H9 (cell line): ENCODE data around the gene ARAF. TPM values are rescaled to one million over a fixed set of nuclear protein-coding genes. Genes with fewer than 3 reads are reported as not detected.

Experiments used
- DNase-seq: peaks from one replicate; pipeline ENCODE4 v3.0.0-alpha.2; 2017
- H2AFZ ChIP-seq: one replicate; pipeline ENCODE4 v1.6.1; 2013; ENCODE audit warnings: mild to moderate bottlenecking, low read length, control low read depth, moderate library complexity
- H2AK5ac ChIP-seq: 2 replicates; pipeline ENCODE4 v1.6.1; 2013; ENCODE audit warnings: low read length, control low read depth, mixed read lengths; ENCODE audit not compliant: insufficient read length
- H2BK120ac ChIP-seq: one replicate; pipeline ENCODE4 v1.6.1; 2013; ENCODE audit warnings: low read depth, mild to moderate bottlenecking, low read length, control low read depth, inconsistent platforms; ENCODE audit not compliant: poor library complexity, severe bottlenecking
- H2BK12ac ChIP-seq: 2 replicates; pipeline ENCODE4 v1.6.1; 2013; ENCODE audit warnings: low read length, control low read depth, mixed read lengths, low read depth; ENCODE audit not compliant: insufficient read length
- H2BK15ac ChIP-seq: 2 replicates; pipeline ENCODE4 v1.6.1; 2013; ENCODE audit warnings: low read depth, low read length, control low read depth
- H2BK20ac ChIP-seq: one replicate; pipeline ENCODE4 v1.6.1; 2013; ENCODE audit warnings: low read depth, mild to moderate bottlenecking, low read length, control low read depth, inconsistent platforms; ENCODE audit not compliant: poor library complexity, severe bottlenecking
- H2BK5ac ChIP-seq: 2 replicates; pipeline ENCODE4 v1.6.1; 2013; ENCODE audit warnings: low read length, control low read depth, mixed read lengths; ENCODE audit not compliant: insufficient read length
- H3K14ac ChIP-seq: 2 replicates; pipeline ENCODE4 v1.6.1; 2013; ENCODE audit warnings: low read length, control low read depth; ENCODE audit not compliant: insufficient read depth
- H3K18ac ChIP-seq: 2 replicates; pipeline ENCODE4 v1.6.1; 2013; ENCODE audit warnings: low read depth, mild to moderate bottlenecking, mixed read lengths, low read length, control low read depth; ENCODE audit not compliant: insufficient read length
- H3K23ac ChIP-seq: 2 replicates; pipeline ENCODE4 v1.6.1; 2013; ENCODE audit warnings: low read length, control low read depth, mixed read lengths, low read depth; ENCODE audit not compliant: insufficient read length
- H3K23me2 ChIP-seq: 2 replicates; pipeline ENCODE4 v1.6.1; 2013; ENCODE audit warnings: low read depth, mild to moderate bottlenecking, mixed read lengths, low read length, control low read depth; ENCODE audit not compliant: insufficient read length, poor library complexity, severe bottlenecking
- H3K27ac ChIP-seq: 2 replicates; pipeline ENCODE4 v1.5.1; 2013; ENCODE audit warnings: low read length, control low read depth, mixed read lengths, low read depth; ENCODE audit not compliant: insufficient read length
- H3K27me3 ChIP-seq: 2 replicates; pipeline ENCODE4 v1.6.1; 2013; ENCODE audit warnings: low read length, control low read depth, inconsistent platforms; ENCODE audit not compliant: insufficient read depth
- H3K4ac ChIP-seq: 2 replicates; pipeline ENCODE4 v1.6.1; 2013; ENCODE audit warnings: low read depth, mild to moderate bottlenecking, control low read depth, inconsistent platforms, low read length, moderate library complexity
- H3K4me1 ChIP-seq: 2 replicates; pipeline ENCODE4 v1.6.1; 2013; ENCODE audit warnings: low read length, control low read depth, inconsistent platforms; ENCODE audit not compliant: insufficient read depth
- H3K4me2 ChIP-seq: 2 replicates; pipeline ENCODE4 v1.6.1; 2013; ENCODE audit warnings: low read length, control low read depth, mixed read lengths; ENCODE audit not compliant: insufficient read length, insufficient read depth
- H3K56ac ChIP-seq: 2 replicates; pipeline ENCODE4 v1.6.1; 2013; ENCODE audit warnings: low read depth, mild to moderate bottlenecking, mixed read lengths, low read length, control low read depth; ENCODE audit not compliant: insufficient read length
- H3K79me1 ChIP-seq: 2 replicates; pipeline ENCODE4 v1.6.1; 2013; ENCODE audit warnings: low read depth, mild to moderate bottlenecking, moderate library complexity, low read length, control low read depth, inconsistent platforms; ENCODE audit not compliant: insufficient read depth, poor library complexity, severe bottlenecking
- H3K79me2 ChIP-seq: 2 replicates; pipeline ENCODE4 v1.6.1; 2013; ENCODE audit warnings: low read length, control low read depth, inconsistent platforms; ENCODE audit not compliant: insufficient read depth
- H3K9ac ChIP-seq: 2 replicates; pipeline ENCODE4 v1.6.1; 2013; ENCODE audit warnings: low read length, control low read depth, mixed read lengths; ENCODE audit not compliant: insufficient read length; ENCODE audit errors: extremely low read depth
- H3K9me3 ChIP-seq: one replicate; pipeline ENCODE4 v1.6.1; 2013; ENCODE audit warnings: low read depth, low read length, inconsistent platforms; ENCODE audit not compliant: control insufficient read depth
- H3T11ph ChIP-seq: one replicate; pipeline ENCODE4 v1.6.1; 2013; ENCODE audit warnings: mild to moderate bottlenecking, low read length, control low read depth, inconsistent platforms
- H4K20me1 ChIP-seq: one replicate; pipeline ENCODE4 v1.6.1; 2013; ENCODE audit not compliant: control insufficient read depth, insufficient read length, insufficient read depth
- H4K5ac ChIP-seq: 2 replicates; pipeline ENCODE4 v1.6.1; 2013; ENCODE audit warnings: low read depth, mild to moderate bottlenecking, mixed read lengths, low read length, control low read depth; ENCODE audit not compliant: insufficient read length
- H4K8ac ChIP-seq: replicated peaks from 2 replicates; pipeline ENCODE4 v1.6.1; 2013; ENCODE audit warnings: low read length, control low read depth, mixed read lengths, low read depth; ENCODE audit not compliant: insufficient read length
- H4K91ac ChIP-seq: 2 replicates; pipeline ENCODE4 v1.6.1; 2013; ENCODE audit warnings: low read depth, mild to moderate bottlenecking, moderate library complexity, mixed read lengths, low read length, control low read depth; ENCODE audit not compliant: insufficient read length
- H3K27ac Mint-ChIP-seq, 3 experiments: 2 replicates in 2 of 3; 3 replicates in 1 of 3; pipeline ENCODE4 v1.8.0; 2020 to 2021; ENCODE audit warnings: mixed read lengths in 3 of 3, mild to moderate bottlenecking in 1 of 3, moderate library complexity in 1 of 3
- H3K27me3 Mint-ChIP-seq: 2 replicates; pipeline ENCODE4 v1.8.0; 2021; ENCODE audit warnings: low read depth, mild to moderate bottlenecking, moderate library complexity, mixed read lengths
- H3K36me3 Mint-ChIP-seq, 3 experiments: 2 replicates in 2 of 3; 3 replicates in 1 of 3; pipeline ENCODE4 v1.8.0; 2020 to 2021; ENCODE audit warnings: low read depth in 3 of 3, mixed read lengths in 3 of 3; ENCODE audit not compliant: insufficient read depth in 1 of 3
- H3K4me1 Mint-ChIP-seq, 2 experiments: 2 replicates each; pipeline ENCODE4 v1.8.0; 2020; ENCODE audit warnings: mixed read lengths in 2 of 2
- H3K4me3 Mint-ChIP-seq, 2 experiments: 2 replicates in 1 of 2; 3 replicates in 1 of 2; pipeline ENCODE4 v1.8.0; 2020 to 2021; ENCODE audit warnings: mild to moderate bottlenecking in 2 of 2, mixed read lengths in 2 of 2, moderate library complexity in 1 of 2
- H3K9me3 Mint-ChIP-seq, 2 experiments: 2 replicates in 1 of 2; 3 replicates in 1 of 2; pipeline ENCODE4 v1.8.0; 2020; ENCODE audit warnings: mild to moderate bottlenecking in 2 of 2, mixed read lengths in 2 of 2, moderate library complexity in 1 of 2
- WGBS: extraction: QIAGEN DNeasy Blood & Tissue Kit; methylation state at CpG from one replicate; pipeline ENCODE4 v1.1.7; 2013; ENCODE audit warnings: missing lambda C conversion rate, low lambda C conversion rate, mixed read lengths; ENCODE audit not compliant: insufficient read length; ENCODE audit errors: extremely low coverage; 5-methylcytosine and 5-hydroxymethylcytosine counted together
- total RNA-seq: library from RNA; stranded (reverse); gene quantifications from 2 replicates; pipeline ENCODE4 v1.2.1, GENCODE V29; 2021
- TF ChIP-seq, protein P1 (sequence below): fragments of 200-600 bp; sonication (generic); conservative IDR thresholded peaks from 3 replicates; pipeline ENCODE4 v1.8.0; 2021; ENCODE audit warnings: antibody characterized with exemption, mild to moderate bottlenecking

The ARAF gene
- total RNA-seq, 1 experiment from 2014 or later, result 48.1 TPM

DNA sequence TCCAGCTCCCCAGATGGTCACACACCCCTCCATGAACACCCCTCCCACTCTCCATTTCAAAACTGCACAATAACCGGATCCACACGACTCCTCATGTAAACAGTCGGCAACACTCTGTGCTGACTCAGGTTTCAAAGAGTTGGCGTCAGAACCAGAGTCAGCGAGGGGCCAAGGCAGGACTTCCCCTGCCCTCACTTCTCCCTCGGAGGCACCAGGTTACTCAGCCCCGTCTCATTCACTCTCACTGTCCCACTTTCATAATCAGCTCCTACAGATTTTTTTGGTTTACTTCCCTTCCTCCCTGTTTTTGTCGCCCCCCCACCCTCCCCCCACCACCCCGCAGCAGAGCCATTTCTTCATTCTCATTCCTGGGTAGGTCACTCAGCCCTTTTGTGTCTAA is 18.5 kb downstream of the ARAF start:
- Histone ChIP-seq H3K56ac (no peak overlapping the region), H3K27ac (no peak overlapping the region), H2AFZ (no peak overlapping the region), H3K23me2 (peaks cover 4% of the 10 kb centered on the region), H3K79me1 (no peaks in the 10 kb centered on the region), H2BK20ac (no peak overlapping the region), H3K14ac (no peak overlapping the region), H2BK5ac (no peak overlapping the region), H3K18ac (no peak overlapping the region), H4K91ac (no peak overlapping the region), H4K8ac (no peak overlapping the region), H3K4ac (no peak overlapping the region), H3T11ph (no peak overlapping the region), H3K79me2 (no peaks in the 10 kb centered on the region), H2BK15ac (no peak overlapping the region), H3K4me2 (no peak overlapping the region), H3K4me1 (no peaks in the 10 kb centered on the region), H2BK120ac (no peak overlapping the region), H2AK5ac (no peak overlapping the region), H4K5ac (no peak overlapping the region), H3K9ac (no peak overlapping the region), H4K20me1 (no peaks in the 10 kb centered on the region), H3K27me3 (no peaks in the 10 kb centered on the region), H2BK12ac (no peak overlapping the region), H3K9me3 (peaks cover 16% of the 10 kb centered on the region), H3K23ac (no peak overlapping the region)
- Mint-ChIP-seq H3K4me1 (peaks cover 13 to 30% of the 10 kb centered on the region in 2 experiments), H3K27ac (peak overlapping the region in 1 of 3 experiments; percentile 65; a peak in 2 of 7 replicates), H3K9me3 (peaks cover 72 to 84% of the 10 kb centered on the region in 2 experiments), H3K36me3 (peaks cover 9 to 20% (median 10%) of the 10 kb centered on the region in 3 experiments; a peak in 6 of 7 replicates), H3K27me3 (no peaks in the 10 kb centered on the region; the same call in 1 of the 2 replicates), H3K4me3 (no peak overlapping the region)
- TF ChIP-seq, protein P1, sequence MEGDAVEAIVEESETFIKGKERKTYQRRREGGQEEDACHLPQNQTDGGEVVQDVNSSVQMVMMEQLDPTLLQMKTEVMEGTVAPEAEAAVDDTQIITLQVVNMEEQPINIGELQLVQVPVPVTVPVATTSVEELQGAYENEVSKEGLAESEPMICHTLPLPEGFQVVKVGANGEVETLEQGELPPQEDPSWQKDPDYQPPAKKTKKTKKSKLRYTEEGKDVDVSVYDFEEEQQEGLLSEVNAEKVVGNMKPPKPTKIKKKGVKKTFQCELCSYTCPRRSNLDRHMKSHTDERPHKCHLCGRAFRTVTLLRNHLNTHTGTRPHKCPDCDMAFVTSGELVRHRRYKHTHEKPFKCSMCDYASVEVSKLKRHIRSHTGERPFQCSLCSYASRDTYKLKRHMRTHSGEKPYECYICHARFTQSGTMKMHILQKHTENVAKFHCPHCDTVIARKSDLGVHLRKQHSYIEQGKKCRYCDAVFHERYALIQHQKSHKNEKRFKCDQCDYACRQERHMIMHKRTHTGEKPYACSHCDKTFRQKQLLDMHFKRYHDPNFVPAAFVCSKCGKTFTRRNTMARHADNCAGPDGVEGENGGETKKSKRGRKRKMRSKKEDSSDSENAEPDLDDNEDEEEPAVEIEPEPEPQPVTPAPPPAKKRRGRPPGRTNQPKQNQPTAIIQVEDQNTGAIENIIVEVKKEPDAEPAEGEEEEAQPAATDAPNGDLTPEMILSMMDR, result no peak
- no CpG with 5 or more reads among the region's 9 CpGs for WGBS
- DNase-seq, result no peak
